Measurements from ENCODE around the gene SLC25A13.

SLC25A13 gene

GRCh38 chr7:96211954-96212353 lies 109.9 kb downstream of the SLC25A13 start:
- in situ Hi-C loops (cut with HindIII; ENCODE audit: low sequenced_read_pairs), result no loop called here

GRCh38 chr7:96205665-96206064 lies 116.2 kb downstream of the SLC25A13 start:
- in situ Hi-C loops (cut with HindIII; ENCODE audit: low sequenced_read_pairs), result no loop called here

- in situ Hi-C loops (cut with HindIII; ENCODE audit: low sequenced_read_pairs), result no loop called here
Observed at GRCh38 chr7:96204601-96205000, 117.3 kb downstream of the SLC25A13 start.

GRCh38 chr7:96203786-96204185 lies 118.1 kb downstream of the SLC25A13 start:
- in situ Hi-C loops (cut with HindIII; ENCODE audit: low sequenced_read_pairs), result no loop called here

GRCh38 chr7:96202102-96202501 lies 119.8 kb downstream of the SLC25A13 start:
- in situ Hi-C loops (cut with HindIII; ENCODE audit: low sequenced_read_pairs), result no loop called here

GRCh38 chr7:96200740-96201139 lies 121.2 kb downstream of the SLC25A13 start:
- in situ Hi-C loops (cut with HindIII; ENCODE audit: low sequenced_read_pairs), result no loop called here

GRCh38 chr7:96199421-96199820 lies 122.5 kb downstream of the SLC25A13 start:
- in situ Hi-C loops (cut with HindIII; ENCODE audit: low sequenced_read_pairs), result no loop called here

- in situ Hi-C loops (cut with HindIII; ENCODE audit: low sequenced_read_pairs), result no loop called here
Observed at GRCh38 chr7:96198047-96198636, 123.8 kb downstream of the SLC25A13 start.

GRCh38 chr7:96196676-96197075 lies 125.2 kb downstream of the SLC25A13 start:
- in situ Hi-C loops (cut with HindIII; ENCODE audit: low sequenced_read_pairs), result no loop called here

GRCh38 chr7:96189129-96189820 lies 132.6 kb downstream of the SLC25A13 start:
- in situ Hi-C loops (cut with HindIII; ENCODE audit: low sequenced_read_pairs), result no loop called here

- in situ Hi-C loops (cut with HindIII; ENCODE audit: low sequenced_read_pairs), result no loop called here
Observed at GRCh38 chr7:96188591-96188991, 133.3 kb downstream of the SLC25A13 start.

GRCh38 chr7:96188174-96188581 lies 133.7 kb downstream of the SLC25A13 start:
- in situ Hi-C loops (cut with HindIII; ENCODE audit: low sequenced_read_pairs), result no loop called here

GRCh38 chr7:96187735-96188134 lies 134.2 kb downstream of the SLC25A13 start:
- in situ Hi-C loops (cut with HindIII; ENCODE audit: low sequenced_read_pairs), result no loop called here

- in situ Hi-C loops (cut with HindIII; ENCODE audit: low sequenced_read_pairs), result no loop called here
Observed at GRCh38 chr7:96184783-96185182, 137.1 kb downstream of the SLC25A13 start.

GRCh38 chr7:96183163-96183670 lies 138.7 kb downstream of the SLC25A13 start:
- in situ Hi-C loops (cut with HindIII; ENCODE audit: low sequenced_read_pairs), result no loop called here

GRCh38 chr7:96182424-96183158 lies 139.3 kb downstream of the SLC25A13 start:
- in situ Hi-C loops (cut with HindIII; ENCODE audit: low sequenced_read_pairs), result no loop called here

- in situ Hi-C loops (cut with HindIII; ENCODE audit: low sequenced_read_pairs), result no loop called here
Observed at GRCh38 chr7:96181174-96181573, 140.7 kb downstream of the SLC25A13 start.

- in situ Hi-C loops (cut with HindIII; ENCODE audit: low sequenced_read_pairs), result no loop called here
Observed at GRCh38 chr7:96179837-96180236, 142.1 kb downstream of the SLC25A13 start.

- in situ Hi-C loops (cut with HindIII; ENCODE audit: low sequenced_read_pairs), result no loop called here
Observed at GRCh38 chr7:96179341-96179740, 142.6 kb downstream of the SLC25A13 start.

- in situ Hi-C loops (cut with HindIII; ENCODE audit: low sequenced_read_pairs), result no loop called here
Observed at GRCh38 chr7:96178581-96178980, 143.3 kb downstream of the SLC25A13 start.

- in situ Hi-C loops (cut with HindIII; ENCODE audit: low sequenced_read_pairs), result no loop called here
Observed at GRCh38 chr7:96177353-96177752, 144.5 kb downstream of the SLC25A13 start.

GRCh38 chr7:96174812-96175211 lies 147.1 kb downstream of the SLC25A13 start:
- in situ Hi-C loops (cut with HindIII; ENCODE audit: low sequenced_read_pairs), result no loop called here
